ENCODE results near the gene ACOX1.

ACOX1 gene

DNA sequence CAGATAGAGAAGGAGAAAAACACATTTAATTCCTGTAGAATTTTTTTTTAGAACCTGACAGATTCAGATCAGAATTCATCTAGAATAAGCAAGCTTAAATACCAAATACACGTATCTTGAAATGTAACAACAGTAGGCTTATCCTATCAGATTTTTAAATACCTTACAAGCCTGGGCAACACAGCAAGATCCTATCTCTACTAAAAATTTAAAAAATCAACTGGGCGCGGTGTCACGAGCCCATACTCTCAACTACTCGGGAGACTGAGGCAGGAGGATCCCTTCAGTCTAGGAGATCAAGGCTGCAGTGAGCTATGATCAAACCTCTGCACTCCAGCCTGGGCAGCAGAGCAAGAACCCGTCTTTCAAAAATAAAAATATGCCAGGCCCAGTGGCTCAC is 13.5 kb downstream of the ACOX1 start:
- Histone ChIP-seq H3K4me3 (IDR thresholded peaks at IDR 0.05; ENCODE audit: insufficient read depth, low read depth, low read length) (no peak overlapping the region), H3K4me1 (ENCODE audit: low read depth, poor library complexity, severe bottlenecking) (no peaks in the 10 kb centered on the region), H3K27ac (no peak overlapping the region), H3K27me3 (ENCODE audit: insufficient read depth, low read depth) (no peaks in the 10 kb centered on the region), H3K79me2 (ENCODE audit: insufficient read depth, low read depth) (0 out of 2 replicates have a peak, but pooled peaks cover 4% of the 10 kb centered on the region), H4K20me1 (ENCODE audit: insufficient read depth) (no peaks in the 10 kb centered on the region), H2AFZ (ENCODE audit: low read depth) (no peak overlapping the region), H3K9ac (no peak overlapping the region), H3K36me3 (ENCODE audit: insufficient read depth) (no peaks in the 10 kb centered on the region), H3K4me2 (no peak overlapping the region)
- TF ChIP-seq, protein P1, sequence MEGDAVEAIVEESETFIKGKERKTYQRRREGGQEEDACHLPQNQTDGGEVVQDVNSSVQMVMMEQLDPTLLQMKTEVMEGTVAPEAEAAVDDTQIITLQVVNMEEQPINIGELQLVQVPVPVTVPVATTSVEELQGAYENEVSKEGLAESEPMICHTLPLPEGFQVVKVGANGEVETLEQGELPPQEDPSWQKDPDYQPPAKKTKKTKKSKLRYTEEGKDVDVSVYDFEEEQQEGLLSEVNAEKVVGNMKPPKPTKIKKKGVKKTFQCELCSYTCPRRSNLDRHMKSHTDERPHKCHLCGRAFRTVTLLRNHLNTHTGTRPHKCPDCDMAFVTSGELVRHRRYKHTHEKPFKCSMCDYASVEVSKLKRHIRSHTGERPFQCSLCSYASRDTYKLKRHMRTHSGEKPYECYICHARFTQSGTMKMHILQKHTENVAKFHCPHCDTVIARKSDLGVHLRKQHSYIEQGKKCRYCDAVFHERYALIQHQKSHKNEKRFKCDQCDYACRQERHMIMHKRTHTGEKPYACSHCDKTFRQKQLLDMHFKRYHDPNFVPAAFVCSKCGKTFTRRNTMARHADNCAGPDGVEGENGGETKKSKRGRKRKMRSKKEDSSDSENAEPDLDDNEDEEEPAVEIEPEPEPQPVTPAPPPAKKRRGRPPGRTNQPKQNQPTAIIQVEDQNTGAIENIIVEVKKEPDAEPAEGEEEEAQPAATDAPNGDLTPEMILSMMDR (conservative IDR thresholded peaks at IDR 0.05; ENCODE audit: low read depth, low read length): no peak

- no peaks in the 10 kb centered on the region for H3K27me3 ChIP-seq (ENCODE audit: insufficient read depth, low read depth)
- H2AFZ ChIP-seq (ENCODE audit: low read depth): no peak overlapping the region
- H4K20me1 ChIP-seq (ENCODE audit: insufficient read depth): no peaks in the 10 kb centered on the region
- TF ChIP-seq, protein P1 (conservative IDR thresholded peaks at IDR 0.05; ENCODE audit: low read depth, low read length): no peak
- no peak overlapping the region for H3K4me3 ChIP-seq (IDR thresholded peaks at IDR 0.05; ENCODE audit: insufficient read depth, low read depth, low read length)
- H3K4me1 ChIP-seq (ENCODE audit: low read depth, poor library complexity, severe bottlenecking): no peaks in the 10 kb centered on the region
- H3K9ac ChIP-seq: no peak overlapping the region
- H3K27ac ChIP-seq: no peak overlapping the region
- no peak overlapping the region for H3K4me2 ChIP-seq
- H3K36me3 ChIP-seq (ENCODE audit: insufficient read depth): no peaks in the 10 kb centered on the region
- H3K79me2 ChIP-seq (ENCODE audit: insufficient read depth, low read depth): no peaks in the 10 kb centered on the region
These were observed 19.0 kb downstream of the ACOX1 start for GRCh38 chr17:75959839-75960511.

DNA sequence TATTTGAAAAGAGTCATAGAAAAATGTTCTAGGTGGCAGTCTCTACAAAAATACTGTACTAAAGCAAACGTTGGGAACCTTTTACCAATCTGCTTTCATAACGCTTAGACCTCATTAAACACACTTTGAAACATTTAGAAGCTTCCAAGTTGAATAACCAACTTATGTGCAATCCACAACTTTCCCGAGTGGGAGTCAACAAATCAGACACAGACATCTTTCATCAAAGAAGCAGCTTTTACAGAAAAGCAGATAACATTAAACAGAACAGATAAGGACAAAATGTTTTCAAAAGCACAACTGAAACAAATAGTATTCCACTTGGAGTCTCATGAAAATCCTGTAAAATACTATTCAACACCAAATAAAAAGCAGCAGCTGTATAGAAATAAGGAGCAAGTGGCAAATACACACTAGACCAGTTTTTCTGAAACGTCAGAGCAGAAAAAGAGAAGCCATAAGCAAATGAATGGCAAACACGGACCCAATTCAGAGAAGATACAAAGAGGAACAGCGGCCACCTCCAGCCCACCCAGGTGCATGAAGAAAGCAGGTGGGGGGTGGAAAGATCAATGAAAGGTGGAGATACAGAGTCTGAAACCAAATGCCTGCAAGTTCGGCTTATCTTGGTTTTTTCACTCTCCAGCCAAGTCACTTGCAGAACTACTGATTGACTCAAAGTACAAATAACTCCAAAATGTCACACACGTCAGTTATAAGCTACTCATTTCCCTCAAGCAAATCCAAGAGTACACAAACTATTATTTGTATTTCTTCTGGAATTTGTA is 19.7 kb downstream of the ACOX1 start:
- Histone ChIP-seq H3K27me3 (ENCODE audit: insufficient read depth, low read depth) (no peaks in the 10 kb centered on the region), H3K4me3 (IDR thresholded peaks at IDR 0.05; ENCODE audit: insufficient read depth, low read depth, low read length) (no peak overlapping the region), H2AFZ (ENCODE audit: low read depth) (no peak overlapping the region), H3K79me2 (ENCODE audit: insufficient read depth, low read depth) (no peaks in the 10 kb centered on the region), H3K27ac (no peak overlapping the region), H4K20me1 (ENCODE audit: insufficient read depth) (no peaks in the 10 kb centered on the region), H3K36me3 (ENCODE audit: insufficient read depth) (no peaks in the 10 kb centered on the region), H3K4me1 (ENCODE audit: low read depth, poor library complexity, severe bottlenecking) (no peaks in the 10 kb centered on the region), H3K4me2 (no peak overlapping the region), H3K9ac (no peak overlapping the region)
- TF ChIP-seq, protein P1 (conservative IDR thresholded peaks at IDR 0.05; ENCODE audit: low read depth, low read length): no peak

DNA sequence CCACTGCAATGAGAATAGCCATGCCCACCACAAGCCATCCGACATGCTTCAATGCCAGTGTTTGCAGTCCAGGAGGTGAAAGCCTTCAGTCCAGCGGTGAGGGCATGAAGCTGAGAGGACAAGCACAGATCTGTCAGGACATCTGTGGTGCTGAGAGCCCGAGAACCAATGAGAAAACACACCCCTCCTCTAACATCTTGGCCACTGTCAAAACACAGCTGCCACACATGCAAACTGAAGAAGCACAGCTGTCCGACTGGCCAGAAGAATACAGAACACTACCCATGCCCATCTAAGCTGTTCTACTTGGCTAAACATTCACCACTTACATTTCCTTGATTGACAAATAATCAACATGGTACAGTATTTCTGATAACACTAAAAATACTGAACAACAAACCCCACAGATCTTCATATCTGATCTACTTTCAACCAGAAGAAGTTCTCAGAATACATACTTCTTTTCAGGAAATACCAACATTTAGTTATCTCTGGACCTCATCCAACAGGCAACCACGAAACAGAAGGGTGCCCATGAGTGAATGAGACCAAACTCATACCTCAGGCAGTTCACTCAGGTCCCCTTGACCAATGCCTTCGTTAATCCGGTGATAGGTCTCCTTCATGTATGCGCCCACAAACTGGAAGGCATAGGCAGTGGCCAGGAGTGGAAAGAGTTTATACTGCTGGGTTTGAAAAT is 28.0 kb downstream of the ACOX1 start:
- Histone ChIP-seq H3K9ac (no peak overlapping the region), H2AFZ (ENCODE audit: low read depth) (no peak overlapping the region), H3K4me3 (IDR thresholded peaks at IDR 0.05; ENCODE audit: insufficient read depth, low read depth, low read length) (no peak overlapping the region), H3K27ac (no peak overlapping the region), H3K27me3 (ENCODE audit: insufficient read depth, low read depth) (no peaks in the 10 kb centered on the region), H4K20me1 (ENCODE audit: insufficient read depth) (no peaks in the 10 kb centered on the region), H3K4me2 (no peak overlapping the region; the same call in 1 of the 2 replicates), H3K36me3 (ENCODE audit: insufficient read depth) (no peaks in the 10 kb centered on the region), H3K79me2 (ENCODE audit: insufficient read depth, low read depth) (no peaks in the 10 kb centered on the region), H3K4me1 (ENCODE audit: low read depth, poor library complexity, severe bottlenecking) (peaks cover 14% of the 10 kb centered on the region)
- TF ChIP-seq, protein P1 (conservative IDR thresholded peaks at IDR 0.05; ENCODE audit: low read depth, low read length): no peak
